HEK293 (cell line): ENCODE measurements around the gene C12orf57.

Experiments used
- CTCF ChIA-PET: fragments of 350-600 bp; formaldehyde crosslinking; extraction: SDS; loops from one replicate; lab custom pipeline; 2021; ENCODE audit warnings: antibody characterized with exemption; lab: Yijun Ruan, JAX
- POLR2A ChIA-PET: fragments of 300-600 bp; formaldehyde crosslinking; extraction: SDS; loops from one replicate; lab custom pipeline; 2020; ENCODE audit warnings: antibody characterized with exemption, inconsistent platforms; lab: Yijun Ruan, JAX
- H3K27ac ChIP-seq: fragments of 200-500 bp; sonication (Bioruptor generic); 2 replicates; pipeline ENCODE4 v1.5.1; 2014; ENCODE audit warnings: low read depth, low read length, control low read depth, inconsistent platforms; ENCODE audit errors: extremely low read depth
- H3K36me3 ChIP-seq, 2 experiments: fragments of 200-500 bp in 1 of 2; sonication (Bioruptor generic) in 1 of 2; 1 replicate in 1 of 2; 2 replicates in 1 of 2; pipeline ENCODE4 v1.5.1; 2014 to 2017; ENCODE audit warnings: inconsistent platforms in 2 of 2, low read length in 2 of 2; ENCODE audit not compliant: control insufficient read depth in 2 of 2, insufficient read depth in 1 of 2
- H3K4me1 ChIP-seq: fragments of 200-500 bp; sonication (Bioruptor generic); 2 replicates; pipeline ENCODE4 v1.5.1; 2014; ENCODE audit warnings: mild to moderate bottlenecking, low read length, inconsistent platforms; ENCODE audit not compliant: control insufficient read depth, insufficient read depth
- H3K4me3 ChIP-seq: 2 replicates; pipeline ENCODE4 v1.5.1; 2011; ENCODE audit warnings: low read depth, mild to moderate bottlenecking, control low read depth, low read length, moderate library complexity
- H3K9me3 ChIP-seq: fragments of 200-500 bp; sonication (Bioruptor generic); 2 replicates; pipeline ENCODE4 v1.5.1; 2014; ENCODE audit warnings: low read depth, low read length, inconsistent platforms; ENCODE audit not compliant: control insufficient read depth, insufficient read depth
- GFI1B ChIP-seq: fragments of 450-650 bp; formaldehyde crosslinking; IDR thresholded peaks from 2 replicates; pipeline ENCODE4 v1.5.1; 2016; ENCODE audit warnings: missing biosample characterization, missing genetic modification characterization
- ZBTB1 ChIP-seq: fragments of 450-650 bp; formaldehyde crosslinking; IDR thresholded peaks from 2 replicates; pipeline ENCODE4 v1.5.1; 2016; ENCODE audit warnings: missing biosample characterization, missing genetic modification characterization
- ZBTB48 ChIP-seq: fragments of 450-650 bp; formaldehyde crosslinking; IDR thresholded peaks from 2 replicates; pipeline ENCODE4 v1.5.1; 2016; ENCODE audit warnings: missing biosample characterization, missing genetic modification characterization
- ZBTB6 ChIP-seq: fragments of 450-650 bp; formaldehyde crosslinking; IDR thresholded peaks from 2 replicates; pipeline ENCODE4 v1.5.1; 2017; ENCODE audit warnings: missing biosample characterization, missing genetic modification characterization
- ZFP3 ChIP-seq: fragments of 450-650 bp; formaldehyde crosslinking; IDR thresholded peaks from 2 replicates; pipeline ENCODE4 v1.5.1; 2016; ENCODE audit warnings: low read depth, missing biosample characterization, missing genetic modification characterization
- ZNF146 ChIP-seq: fragments of 450-650 bp; formaldehyde crosslinking; IDR thresholded peaks from 2 replicates; pipeline ENCODE4 v1.5.1; 2016; ENCODE audit warnings: missing biosample characterization, missing genetic modification characterization
- ZNF184 ChIP-seq: fragments of 450-650 bp; IDR thresholded peaks from 2 replicates; pipeline ENCODE4 v1.5.1; 2018; ENCODE audit warnings: missing biosample characterization, mild to moderate bottlenecking, missing genetic modification characterization
- ZNF274 ChIP-seq, 2 experiments: fragments of 200-500 bp in 1 of 2; fragments of 450-650 bp in 1 of 2; sonication (Bioruptor generic) in 1 of 2; formaldehyde crosslinking in 1 of 2; IDR thresholded peaks; 2 replicates each; pipeline versions ENCODE4 v1.5.1 to v1.6.1; 2014 to 2016; ENCODE audit warnings: borderline replicate concordance in 1 of 2, inconsistent platforms in 1 of 2, low read length in 1 of 2, missing biosample characterization in 1 of 2, missing genetic modification characterization in 1 of 2
- ZNF513 ChIP-seq: fragments of 450-650 bp; IDR thresholded peaks from 2 replicates; pipeline ENCODE4 v1.5.1; 2018; ENCODE audit warnings: missing biosample characterization, missing genetic modification characterization
- ZNF544 ChIP-seq: fragments of 450-650 bp; formaldehyde crosslinking; IDR thresholded peaks from 2 replicates; pipeline ENCODE4 v1.5.0; 2017; ENCODE audit warnings: missing biosample characterization, missing genetic modification characterization
- ZNF610 ChIP-seq: fragments of 450-650 bp; formaldehyde crosslinking; IDR thresholded peaks from 2 replicates; pipeline ENCODE4 v1.5.1; 2016; ENCODE audit warnings: missing biosample characterization, missing genetic modification characterization, borderline replicate concordance
- ZNF623 ChIP-seq: fragments of 450-650 bp; formaldehyde crosslinking; IDR thresholded peaks from 2 replicates; pipeline ENCODE4 v1.5.1; 2016; ENCODE audit warnings: missing biosample characterization, missing genetic modification characterization
- ZNF626 ChIP-seq: fragments of 450-650 bp; sonication (Bioruptor Pico); formaldehyde crosslinking; IDR thresholded peaks from 2 replicates; pipeline ENCODE4 v1.5.1; 2018; ENCODE audit warnings: missing biosample characterization, missing genetic modification characterization, inconsistent platforms
- TF ChIP-seq, protein P1 (sequence below): sonication (generic); formaldehyde crosslinking; IDR thresholded peaks from 2 replicates; pipeline ENCODE4 v1.8.1; 2022; ENCODE audit warnings: mild to moderate bottlenecking, moderate library complexity, missing genetic modification reagents
- TF ChIP-seq, protein P2 (sequence below): fragments of 450-650 bp; formaldehyde crosslinking; IDR thresholded peaks from 2 replicates; pipeline ENCODE4 v1.5.1; 2016; ENCODE audit warnings: missing biosample characterization, missing genetic modification characterization
- TF ChIP-seq, protein P3 (sequence below): fragments of 450-650 bp; formaldehyde crosslinking; IDR thresholded peaks from 2 replicates; pipeline ENCODE4 v1.5.1; 2016; ENCODE audit warnings: missing biosample characterization, missing genetic modification characterization
- TF ChIP-seq, protein P4 (sequence below): fragments of 450-650 bp; formaldehyde crosslinking; IDR thresholded peaks from 2 replicates; pipeline ENCODE4 v1.5.1; 2016; ENCODE audit warnings: missing biosample characterization, missing genetic modification characterization, borderline replicate concordance

The C12orf57 gene

DNA sequence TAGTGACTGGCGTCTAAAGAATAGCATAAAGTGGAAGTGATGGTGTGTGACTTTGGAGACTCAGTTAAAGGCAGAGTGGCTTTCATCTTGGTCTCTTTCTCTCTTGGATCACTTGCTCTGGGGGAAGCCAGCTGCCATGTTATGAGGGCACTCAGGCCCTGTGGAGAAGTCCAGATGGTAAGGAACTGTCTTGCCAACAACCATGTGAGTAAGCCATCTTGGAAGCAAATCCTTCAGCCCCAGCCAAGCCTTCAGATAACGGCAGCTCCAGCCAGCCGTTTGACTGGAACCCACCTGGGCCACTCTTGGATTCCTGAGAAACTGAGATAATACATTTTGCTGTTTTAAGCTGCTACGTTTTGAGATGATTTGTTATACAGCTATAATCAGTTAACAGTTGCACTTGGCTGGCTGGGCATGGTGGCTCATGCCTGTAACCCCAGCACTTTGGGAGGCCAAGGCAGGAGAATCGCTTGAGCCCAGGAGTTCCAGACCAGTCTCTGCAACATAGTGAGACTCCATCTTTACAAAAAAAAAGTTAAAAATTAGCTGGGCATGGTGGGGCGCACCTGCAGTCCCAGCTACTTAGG, 46.9 kb upstream of the C12orf57 start:
- TF ChIP-seq ZNF146 (no peak), GFI1B (no peak), ZBTB1 (tag by site-specific recombination) (no peak), ZNF610 (tag by site-specific recombination) (no peak), ZFP3 (tag by site-specific recombination) (no peak), ZBTB48 (tag by site-specific recombination) (no peak), ZNF184 (tag by site-specific recombination) (no peak), ZNF274 (IDR thresholded peaks at IDR 0.05; ENCODE audit: low read length) (no peak), ZNF274 (tag by site-specific recombination; IDR thresholded peaks at IDR 0.05; ENCODE audit: borderline replicate concordance) (no peak), ZNF513 (tag by site-specific recombination) (no peak), ZNF623 (tag by site-specific recombination) (no peak), ZNF544 (tag by site-specific recombination) (no peak), ZNF626 (tag by site-specific recombination) (no peak), ZBTB6 (tag by site-specific recombination) (no peak)
- TF ChIP-seq, protein P1, sequence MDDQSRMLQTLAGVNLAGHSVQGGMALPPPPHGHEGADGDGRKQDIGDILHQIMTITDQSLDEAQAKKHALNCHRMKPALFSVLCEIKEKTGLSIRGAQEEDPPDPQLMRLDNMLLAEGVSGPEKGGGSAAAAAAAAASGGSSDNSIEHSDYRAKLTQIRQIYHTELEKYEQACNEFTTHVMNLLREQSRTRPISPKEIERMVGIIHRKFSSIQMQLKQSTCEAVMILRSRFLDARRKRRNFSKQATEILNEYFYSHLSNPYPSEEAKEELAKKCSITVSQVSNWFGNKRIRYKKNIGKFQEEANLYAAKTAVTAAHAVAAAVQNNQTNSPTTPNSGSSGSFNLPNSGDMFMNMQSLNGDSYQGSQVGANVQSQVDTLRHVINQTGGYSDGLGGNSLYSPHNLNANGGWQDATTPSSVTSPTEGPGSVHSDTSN (CRISPR knock-in tag), result no peak
- TF ChIP-seq, protein P2, sequence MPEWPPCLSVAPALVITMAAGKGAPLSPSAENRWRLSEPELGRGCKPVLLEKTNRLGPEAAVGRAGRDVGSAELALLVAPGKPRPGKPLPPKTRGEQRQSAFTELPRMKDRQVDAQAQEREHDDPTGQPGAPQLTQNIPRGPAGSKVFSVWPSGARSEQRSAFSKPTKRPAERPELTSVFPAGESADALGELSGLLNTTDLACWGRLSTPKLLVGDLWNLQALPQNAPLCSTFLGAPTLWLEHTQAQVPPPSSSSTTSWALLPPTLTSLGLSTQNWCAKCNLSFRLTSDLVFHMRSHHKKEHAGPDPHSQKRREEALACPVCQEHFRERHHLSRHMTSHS, result no peak
- TF ChIP-seq, protein P3, sequence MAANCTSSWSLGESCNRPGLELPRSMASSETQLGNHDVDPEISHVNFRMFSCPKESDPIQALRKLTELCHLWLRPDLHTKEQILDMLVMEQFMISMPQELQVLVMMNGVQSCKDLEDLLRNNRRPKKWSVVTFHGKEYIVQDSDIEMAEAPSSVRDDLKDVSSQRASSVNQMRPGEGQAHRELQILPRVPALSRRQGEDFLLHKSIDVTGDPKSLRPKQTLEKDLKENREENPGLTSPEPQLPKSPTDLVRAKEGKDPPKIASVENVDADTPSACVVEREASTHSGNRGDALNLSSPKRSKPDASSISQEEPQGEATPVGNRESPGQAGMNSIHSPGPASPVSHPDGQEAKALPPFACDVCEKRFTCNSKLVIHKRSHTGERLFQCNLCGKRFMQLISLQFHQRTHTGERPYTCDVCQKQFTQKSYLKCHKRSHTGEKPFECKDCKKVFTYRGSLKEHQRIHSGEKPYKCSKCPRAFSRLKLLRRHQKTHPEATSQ (tag by site-specific recombination), result no peak
- TF ChIP-seq, protein P4, sequence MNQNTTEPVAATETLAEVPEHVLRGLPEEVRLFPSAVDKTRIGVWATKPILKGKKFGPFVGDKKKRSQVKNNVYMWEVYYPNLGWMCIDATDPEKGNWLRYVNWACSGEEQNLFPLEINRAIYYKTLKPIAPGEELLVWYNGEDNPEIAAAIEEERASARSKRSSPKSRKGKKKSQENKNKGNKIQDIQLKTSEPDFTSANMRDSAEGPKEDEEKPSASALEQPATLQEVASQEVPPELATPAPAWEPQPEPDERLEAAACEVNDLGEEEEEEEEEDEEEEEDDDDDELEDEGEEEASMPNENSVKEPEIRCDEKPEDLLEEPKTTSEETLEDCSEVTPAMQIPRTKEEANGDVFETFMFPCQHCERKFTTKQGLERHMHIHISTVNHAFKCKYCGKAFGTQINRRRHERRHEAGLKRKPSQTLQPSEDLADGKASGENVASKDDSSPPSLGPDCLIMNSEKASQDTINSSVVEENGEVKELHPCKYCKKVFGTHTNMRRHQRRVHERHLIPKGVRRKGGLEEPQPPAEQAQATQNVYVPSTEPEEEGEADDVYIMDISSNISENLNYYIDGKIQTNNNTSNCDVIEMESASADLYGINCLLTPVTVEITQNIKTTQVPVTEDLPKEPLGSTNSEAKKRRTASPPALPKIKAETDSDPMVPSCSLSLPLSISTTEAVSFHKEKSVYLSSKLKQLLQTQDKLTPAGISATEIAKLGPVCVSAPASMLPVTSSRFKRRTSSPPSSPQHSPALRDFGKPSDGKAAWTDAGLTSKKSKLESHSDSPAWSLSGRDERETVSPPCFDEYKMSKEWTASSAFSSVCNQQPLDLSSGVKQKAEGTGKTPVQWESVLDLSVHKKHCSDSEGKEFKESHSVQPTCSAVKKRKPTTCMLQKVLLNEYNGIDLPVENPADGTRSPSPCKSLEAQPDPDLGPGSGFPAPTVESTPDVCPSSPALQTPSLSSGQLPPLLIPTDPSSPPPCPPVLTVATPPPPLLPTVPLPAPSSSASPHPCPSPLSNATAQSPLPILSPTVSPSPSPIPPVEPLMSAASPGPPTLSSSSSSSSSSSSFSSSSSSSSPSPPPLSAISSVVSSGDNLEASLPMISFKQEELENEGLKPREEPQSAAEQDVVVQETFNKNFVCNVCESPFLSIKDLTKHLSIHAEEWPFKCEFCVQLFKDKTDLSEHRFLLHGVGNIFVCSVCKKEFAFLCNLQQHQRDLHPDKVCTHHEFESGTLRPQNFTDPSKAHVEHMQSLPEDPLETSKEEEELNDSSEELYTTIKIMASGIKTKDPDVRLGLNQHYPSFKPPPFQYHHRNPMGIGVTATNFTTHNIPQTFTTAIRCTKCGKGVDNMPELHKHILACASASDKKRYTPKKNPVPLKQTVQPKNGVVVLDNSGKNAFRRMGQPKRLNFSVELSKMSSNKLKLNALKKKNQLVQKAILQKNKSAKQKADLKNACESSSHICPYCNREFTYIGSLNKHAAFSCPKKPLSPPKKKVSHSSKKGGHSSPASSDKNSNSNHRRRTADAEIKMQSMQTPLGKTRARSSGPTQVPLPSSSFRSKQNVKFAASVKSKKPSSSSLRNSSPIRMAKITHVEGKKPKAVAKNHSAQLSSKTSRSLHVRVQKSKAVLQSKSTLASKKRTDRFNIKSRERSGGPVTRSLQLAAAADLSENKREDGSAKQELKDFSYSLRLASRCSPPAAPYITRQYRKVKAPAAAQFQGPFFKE, result no peak
- no peaks in the 10 kb centered on the region for H3K36me3 ChIP-seq
- CTCF ChIA-PET, result interaction anchor here (0.5 to 1.8 kb wide), 5 partner anchors 9 to 265 kb away, joined by 3 to 10 read pairs (median 4); partner anchors contain the start of gene SPSB2
- H3K27ac ChIP-seq, result no peak overlapping the region
- 0 out of 2 replicates have a peak, but pooled peaks cover 3% of the 10 kb centered on the region for H3K4me1 ChIP-seq
- no peaks in the 10 kb centered on the region for H3K9me3 ChIP-seq
- POLR2A ChIA-PET, result no interaction called here
- H3K4me3 ChIP-seq, result no peak overlapping the region
